ENCODE measurements around the gene SMIM10L2A. TPM values are rescaled to one million over a fixed set of nuclear protein-coding genes. Genes with fewer than 3 reads are reported as not detected.
"Not testable (repeated sequence)": the region's sequence is repeated elsewhere in the genome, so short reads cannot be mapped to it uniquely, and the experiment has no call there.

SMIM10L2A gene
- total RNA-seq, 2 experiments from 2014 or later: 0.22 to 0.23 TPM

DNA sequence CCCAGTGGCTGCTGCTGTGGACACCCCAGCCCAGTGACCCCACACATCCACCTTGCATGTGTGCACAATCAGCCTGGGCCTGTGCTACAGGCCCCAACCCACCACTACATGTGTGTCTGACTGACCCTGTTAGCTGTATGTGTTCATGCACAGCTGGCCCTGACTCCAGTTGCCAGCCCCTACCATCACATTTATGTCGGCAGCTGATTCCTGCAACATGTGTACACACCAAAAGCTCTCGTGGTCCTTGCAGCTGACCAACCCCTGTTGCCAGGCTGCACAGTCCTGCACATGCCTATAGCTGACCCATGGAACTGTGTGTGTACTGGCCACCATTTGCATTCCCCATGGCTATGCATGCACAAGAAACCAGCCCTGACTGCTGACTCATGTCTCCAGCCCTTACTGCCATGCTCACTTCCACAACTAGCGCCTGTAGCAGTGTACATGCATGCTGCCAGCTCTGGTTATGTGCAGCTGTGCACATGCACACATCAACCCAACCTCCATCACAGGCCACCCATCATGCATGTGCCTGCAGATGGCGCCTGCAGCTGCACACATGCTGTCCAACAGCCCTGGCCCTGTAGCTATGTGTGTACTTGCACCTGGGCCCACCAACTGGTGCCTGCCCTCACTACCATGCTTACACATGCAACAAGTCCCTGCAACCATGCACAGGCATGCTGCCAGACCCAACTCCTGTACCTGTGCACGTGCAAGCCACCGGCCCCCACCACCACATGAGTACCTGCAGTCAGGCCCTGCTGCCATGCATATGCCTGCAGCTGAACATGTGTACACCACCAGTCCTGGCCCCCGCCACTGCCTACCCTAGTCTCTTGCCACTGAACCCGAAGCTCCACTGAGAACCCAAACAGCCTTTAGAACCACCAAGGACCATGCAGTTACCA, 28.1 kb downstream of the SMIM10L2A start:
- intact Hi-C loops (cut with micrococcal nuclease): no loop called here
- TF ChIP-seq, protein P1, sequence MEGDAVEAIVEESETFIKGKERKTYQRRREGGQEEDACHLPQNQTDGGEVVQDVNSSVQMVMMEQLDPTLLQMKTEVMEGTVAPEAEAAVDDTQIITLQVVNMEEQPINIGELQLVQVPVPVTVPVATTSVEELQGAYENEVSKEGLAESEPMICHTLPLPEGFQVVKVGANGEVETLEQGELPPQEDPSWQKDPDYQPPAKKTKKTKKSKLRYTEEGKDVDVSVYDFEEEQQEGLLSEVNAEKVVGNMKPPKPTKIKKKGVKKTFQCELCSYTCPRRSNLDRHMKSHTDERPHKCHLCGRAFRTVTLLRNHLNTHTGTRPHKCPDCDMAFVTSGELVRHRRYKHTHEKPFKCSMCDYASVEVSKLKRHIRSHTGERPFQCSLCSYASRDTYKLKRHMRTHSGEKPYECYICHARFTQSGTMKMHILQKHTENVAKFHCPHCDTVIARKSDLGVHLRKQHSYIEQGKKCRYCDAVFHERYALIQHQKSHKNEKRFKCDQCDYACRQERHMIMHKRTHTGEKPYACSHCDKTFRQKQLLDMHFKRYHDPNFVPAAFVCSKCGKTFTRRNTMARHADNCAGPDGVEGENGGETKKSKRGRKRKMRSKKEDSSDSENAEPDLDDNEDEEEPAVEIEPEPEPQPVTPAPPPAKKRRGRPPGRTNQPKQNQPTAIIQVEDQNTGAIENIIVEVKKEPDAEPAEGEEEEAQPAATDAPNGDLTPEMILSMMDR (IDR thresholded peaks at IDR 0.05): no peak

DNA sequence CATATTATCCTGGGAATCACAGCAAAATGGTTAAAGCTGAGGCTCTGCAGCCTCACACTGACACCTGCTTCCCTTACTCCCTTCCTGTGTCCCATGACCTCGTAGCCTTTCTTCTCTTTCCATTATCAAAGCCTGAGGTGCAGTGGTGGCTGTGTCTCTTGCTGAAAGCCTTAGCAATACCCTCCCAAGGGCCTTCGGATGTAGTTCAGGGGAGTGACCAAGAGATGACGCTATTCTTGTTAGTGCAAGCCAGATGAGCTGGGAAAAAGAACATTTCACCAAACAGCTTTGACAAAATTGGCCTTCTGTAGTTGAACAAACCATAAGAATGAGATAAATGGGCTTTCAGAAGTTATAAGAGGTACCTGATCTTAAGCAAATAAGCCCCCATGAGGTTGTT, 31.6 kb downstream of the SMIM10L2A start:
- H3K27me3 Mint-ChIP-seq: no peaks in the 10 kb centered on the region
- TF ChIP-seq, protein P1 (IDR thresholded peaks at IDR 0.05): no peak
- DNase-seq (no peak), ATAC-seq (no peak)
- intact Hi-C loops (cut with micrococcal nuclease): no loop called here
- no peaks in the 10 kb centered on the region for H3K36me3 Mint-ChIP-seq (ENCODE audit: low read depth)
- no peaks in the 10 kb centered on the region for H3K4me1 Mint-ChIP-seq (ENCODE audit: low read depth)
- H3K4me3 Mint-ChIP-seq: no peak overlapping the region
- ChIA-PET POLR2A (no interaction called here), CTCF (interaction anchor here (1.0 kb wide), 1 partner anchor 20 kb away, joined by 3 read pairs; no protein-coding TSS in a partner anchor)
- peaks cover 4% of the 10 kb centered on the region for H3K9me3 Mint-ChIP-seq
- H3K27ac Mint-ChIP-seq: no peak overlapping the region

More for the DNA sequence above, 28.1 kb downstream of the SMIM10L2A start:
- Mint-ChIP-seq H3K9me3 (no peaks in the 10 kb centered on the region), H3K36me3 (ENCODE audit: low read depth) (no peaks in the 10 kb centered on the region), H3K4me1 (ENCODE audit: low read depth) (no peaks in the 10 kb centered on the region), H3K27me3 (no peaks in the 10 kb centered on the region), H3K27ac (no peak overlapping the region), H3K4me3 (no peak overlapping the region)
- ChIA-PET POLR2A (interaction anchor here (0.6 kb wide), 1 partner anchor 19 kb away, joined by 3 read pairs; no protein-coding TSS in a partner anchor), CTCF (no interaction called here)
- DNase-seq (no peak), ATAC-seq (no peak)

DNA sequence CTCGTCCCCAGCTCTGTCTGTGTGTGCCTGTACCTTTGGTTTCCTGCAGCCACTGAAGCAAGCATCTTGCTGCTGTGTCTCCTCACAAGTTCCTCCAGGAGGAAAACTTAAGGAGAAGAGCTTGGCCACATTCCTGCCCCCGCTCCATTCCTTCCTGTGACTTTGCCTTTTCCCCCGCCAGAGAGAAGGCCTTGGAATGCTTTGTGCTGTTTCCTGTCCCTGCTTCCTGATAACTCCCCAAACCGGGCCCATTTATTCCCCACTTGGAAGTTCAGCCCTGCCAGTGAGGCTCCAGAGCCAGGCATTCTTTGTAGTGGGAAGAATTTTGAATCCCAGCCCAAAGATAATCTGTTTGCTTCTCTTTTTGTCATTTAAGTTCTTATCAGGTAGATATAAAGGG, 33.1 kb downstream of the SMIM10L2A start:
- ChIA-PET POLR2A (no interaction called here), CTCF (no interaction called here)

DNA sequence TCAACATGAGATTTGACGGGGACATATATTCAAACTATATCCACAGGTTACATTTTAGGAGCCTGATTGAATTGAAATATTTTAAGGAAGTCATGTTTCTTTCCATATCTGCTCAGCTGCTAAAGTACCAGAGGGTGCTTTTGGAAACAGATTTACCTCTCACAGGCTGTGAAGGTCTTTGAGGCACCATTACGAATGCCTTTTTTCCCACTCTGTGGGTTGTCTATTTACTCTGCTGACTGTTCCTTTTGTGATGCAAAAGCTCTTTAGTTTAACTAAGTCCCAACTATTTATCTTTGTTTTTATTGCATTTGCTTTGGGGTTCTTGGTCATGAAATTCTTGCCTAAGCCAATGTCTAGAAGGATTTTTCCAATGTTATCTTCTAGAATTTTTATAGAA, 40.0 kb downstream of the SMIM10L2A start:
- H3K4me1 Mint-ChIP-seq (ENCODE audit: low read depth); ATAC-seq; H3K36me3 Mint-ChIP-seq (ENCODE audit: low read depth); POLR2A ChIA-PET; DNase-seq; H3K4me3 Mint-ChIP-seq; H3K27me3 Mint-ChIP-seq; CTCF ChIA-PET; H3K27ac Mint-ChIP-seq; intact Hi-C loops (cut with micrococcal nuclease); H3K9me3 Mint-ChIP-seq: not testable (repeated sequence)

More for the DNA sequence above, 33.1 kb downstream of the SMIM10L2A start:
- no peak overlapping the region for H3K4me3 Mint-ChIP-seq
- H3K36me3 Mint-ChIP-seq (ENCODE audit: low read depth): no peaks in the 10 kb centered on the region
- no peak for DNase-seq
- no peaks in the 10 kb centered on the region for H3K4me1 Mint-ChIP-seq (ENCODE audit: low read depth)
- no peak for ATAC-seq
- intact Hi-C loops (cut with micrococcal nuclease): no loop called here
- H3K9me3 Mint-ChIP-seq: peaks cover 4% of the 10 kb centered on the region
- H3K27ac Mint-ChIP-seq: no peak overlapping the region
- no peaks in the 10 kb centered on the region for H3K27me3 Mint-ChIP-seq
- TF ChIP-seq, protein P1 (IDR thresholded peaks at IDR 0.05): no peak

DNA sequence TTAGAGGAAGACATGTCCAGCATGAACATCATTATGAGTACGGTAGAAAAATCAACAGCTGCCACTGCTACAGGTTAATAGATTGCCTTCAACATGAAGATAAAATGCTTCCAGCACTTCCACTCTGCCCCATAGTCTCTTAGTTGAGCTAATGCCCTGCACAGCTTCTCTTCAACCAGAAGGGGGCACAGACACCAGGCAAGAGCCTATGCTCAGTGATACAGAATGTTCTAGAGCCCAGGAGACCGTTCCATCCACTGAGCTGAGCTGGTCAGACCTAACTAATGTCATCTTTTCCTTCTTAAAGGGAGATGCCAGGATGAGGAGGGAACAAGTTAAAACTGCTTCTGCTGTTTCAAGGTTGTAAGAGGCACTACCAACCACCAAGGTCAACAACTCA, 42.2 kb downstream of the SMIM10L2A start:
- DNase-seq (no peak), ATAC-seq (no peak)
- Mint-ChIP-seq H3K27me3 (no peaks in the 10 kb centered on the region), H3K9me3 (no peaks in the 10 kb centered on the region), H3K4me3 (no peak overlapping the region), H3K27ac (no peak overlapping the region), H3K36me3 (ENCODE audit: low read depth) (no peaks in the 10 kb centered on the region), H3K4me1 (ENCODE audit: low read depth) (no peaks in the 10 kb centered on the region)
- ChIA-PET CTCF (interaction anchor here (1.0 to 1.3 kb wide), 3 partner anchors 10 to 27 kb away, joined by 3 to 4 read pairs (median 3); no protein-coding TSS in a partner anchor), POLR2A (no interaction called here)
- TF ChIP-seq, protein P1 (IDR thresholded peaks at IDR 0.05): no peak
- intact Hi-C loops (cut with micrococcal nuclease): no loop called here
